PC-3 (cell line): ENCODE results near the gene RDM1. TPM values are rescaled to one million over a fixed set of nuclear protein-coding genes. Genes with fewer than 3 reads are reported as not detected.

Experiments
- ATAC-seq: fragments of 200-7000 bp; cut with Tn5 transposase; 2 replicates; pipeline ENCODE4 v1.9.1; 2020; ENCODE audit warnings: mild to moderate bottlenecking, moderate library complexity
- BruUV-seq: library from RNA; stranded (reverse); fragments of 400-500 nt; replicated peaks from 2 replicates; lab custom pipeline; 2021; lab: Mats Ljungman, UMichigan
- CTCF ChIA-PET: fragments of 300-600 bp; sonication (Branson Sonifier 250); formaldehyde crosslinking; loops from one replicate; lab custom pipeline; 2022; ENCODE audit warnings: antibody characterized with exemption; lab: Charles Lee
- POLR2A ChIA-PET: fragments of 300-600 bp; sonication (Branson Sonifier 250); formaldehyde crosslinking; loops from one replicate; lab custom pipeline; 2022; ENCODE audit warnings: antibody characterized with exemption; ENCODE audit not compliant: unreplicated experiment; lab: Charles Lee
- DNase-seq: peaks from one replicate; pipeline ENCODE4 v3.0.0-alpha.2; 2015
- H2AFZ ChIP-seq: fragments of 300-600 bp; sonication (generic); 2 replicates; pipeline ENCODE4 v1.6.0; 2016; ENCODE audit warnings: antibody characterized with exemption, low read length
- H3F3A ChIP-seq: fragments of 300-600 bp; sonication (generic); one replicate; pipeline ENCODE4 v1.6.0; 2017; ENCODE audit warnings: antibody characterized with exemption, low read length, control low read depth, mild to moderate bottlenecking; ENCODE audit not compliant: unreplicated experiment
- H3K27ac ChIP-seq: fragments of 300-600 bp; sonication (generic); 2 replicates; pipeline ENCODE4 v1.5.1; 2016; ENCODE audit warnings: mild to moderate bottlenecking, low read length
- H3K27me3 ChIP-seq: fragments of 300-600 bp; sonication (generic); 2 replicates; pipeline ENCODE4 v1.6.1; 2016; ENCODE audit warnings: low read length, mixed read lengths
- H3K36me3 ChIP-seq: fragments of 300-600 bp; sonication (generic); 2 replicates; pipeline ENCODE4 v1.6.1; 2016; ENCODE audit warnings: low read depth, mixed run types, low read length, mixed read lengths
- H3K4me1 ChIP-seq: fragments of 300-600 bp; sonication (generic); 2 replicates; pipeline ENCODE4 v1.5.1; 2016; ENCODE audit warnings: low read length; ENCODE audit not compliant: insufficient read depth
- H3K4me2 ChIP-seq: fragments of 300-600 bp; sonication (generic); 2 replicates; pipeline ENCODE4 v1.6.0; 2016; ENCODE audit warnings: low read length
- H3K4me3 ChIP-seq: fragments of 300-600 bp; sonication (generic); 2 replicates; pipeline ENCODE4 v1.5.1; 2016; ENCODE audit warnings: mild to moderate bottlenecking, low read length, mixed read lengths
- H3K79me2 ChIP-seq: fragments of 300-600 bp; sonication (generic); 2 replicates; pipeline ENCODE4 v1.6.1; 2017; ENCODE audit warnings: low read length, mixed read lengths
- H3K9ac ChIP-seq: fragments of 300-600 bp; sonication (generic); 2 replicates; pipeline ENCODE4 v1.6.0; 2016; ENCODE audit warnings: mild to moderate bottlenecking, low read length
- H3K9me2 ChIP-seq: fragments of 300-600 bp; sonication (generic); replicated peaks from 2 replicates; pipeline ENCODE4 v1.6.1; 2016; ENCODE audit warnings: mixed run types, low read length, mixed read lengths
- H3K9me3 ChIP-seq: fragments of 300-600 bp; sonication (generic); 2 replicates; pipeline ENCODE4 v1.6.1; 2016; ENCODE audit warnings: low read length, mixed read lengths
- H4K20me1 ChIP-seq: fragments of 300-600 bp; sonication (generic); 2 replicates; pipeline ENCODE4 v1.6.1; 2016; ENCODE audit warnings: low read length, mixed read lengths
- CTCF ChIP-seq: fragments of 300-600 bp; sonication (generic); conservative IDR thresholded peaks from 2 replicates; pipeline ENCODE4 v1.5.1; 2017; ENCODE audit warnings: antibody characterized with exemption, low read depth, mild to moderate bottlenecking, low read length
- EZH2 ChIP-seq: fragments of 300-600 bp; sonication (generic); IDR thresholded peaks from one replicate; pipeline ENCODE4 v1.6.1; 2017; ENCODE audit warnings: antibody characterized with exemption, mild to moderate bottlenecking, low read length; ENCODE audit not compliant: unreplicated experiment
- EZH2phosphoT487 ChIP-seq: fragments of 300-600 bp; sonication (generic); IDR thresholded peaks from 2 replicates; pipeline ENCODE4 v1.6.1; 2018; ENCODE audit warnings: mild to moderate bottlenecking, antibody characterized with exemption, low read length, borderline replicate concordance
- intact Hi-C: fragments of 100-400 bp; cut with micrococcal nuclease; formaldehyde crosslinking; loops from 2 replicates; pipeline ENCODE4 v1.9.0; 2023
- total RNA-seq: library from RNA; depleted of rRNA; stranded (reverse); fragments of >200 nt; gene quantifications from 2 replicates; pipeline ENCODE4 v1.2.3, GENCODE V29; 2014

Gene RDM1
- total RNA-seq, 1 experiment from 2014 or later = 2.0 TPM

- Histone ChIP-seq H3K4me1 (no peaks in the 10 kb centered on the region), H2AFZ (no peak overlapping the region), H3K4me2 (no peak overlapping the region), H4K20me1 (no peaks in the 10 kb centered on the region), H3K27me3 (no peaks in the 10 kb centered on the region), H3K79me2 (no peaks in the 10 kb centered on the region), H3K4me3 (no peak overlapping the region), H3K27ac (no peak overlapping the region), H3K36me3 (no peaks in the 10 kb centered on the region), H3K9ac (no peak overlapping the region), H3F3A (no peaks in the 10 kb centered on the region), H3K9me3 (no peaks in the 10 kb centered on the region), H3K9me2 (no peaks in the 10 kb centered on the region)
- no peak for TF ChIP-seq EZH2phosphoT487
- no peak for TF ChIP-seq EZH2
- no peak for TF ChIP-seq CTCF
- ChIA-PET CTCF (no interaction called here), POLR2A (no interaction called here)
- DNase-seq (no peak), ATAC-seq (no peak)
- BruUV-seq = no TSS peak
- intact Hi-C loops = no loop called here
Observed at GRCh38 chr17:35894206-35894605, 36.4 kb downstream of the RDM1 start.

DNA sequence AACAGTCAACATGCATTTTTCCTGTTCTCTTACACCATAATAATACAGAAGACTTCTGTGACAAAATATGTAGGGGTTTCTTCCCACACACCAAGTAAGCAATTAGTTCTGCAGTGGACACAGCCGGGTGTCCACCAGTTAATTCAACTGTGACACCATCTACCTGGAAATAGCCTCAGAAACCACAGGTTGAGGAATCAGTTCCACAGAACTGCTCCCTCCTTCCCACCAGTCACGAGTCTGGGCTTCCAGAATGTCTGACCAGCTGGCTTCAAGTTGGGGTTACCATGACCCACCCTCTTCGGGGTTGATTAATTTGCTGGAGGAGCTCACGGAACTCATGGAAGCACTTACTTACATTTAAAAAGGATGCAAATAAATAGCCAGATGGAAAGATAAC is 36.8 kb downstream of the RDM1 start:
- H3K9me2 ChIP-seq = no peaks in the 10 kb centered on the region
- no peaks in the 10 kb centered on the region for H3K36me3 ChIP-seq
- H3K9me3 ChIP-seq = no peaks in the 10 kb centered on the region
- no peak overlapping the region for H3K9ac ChIP-seq
- H3K27me3 ChIP-seq = no peaks in the 10 kb centered on the region
- CTCF ChIA-PET = no interaction called here
- no peak for ATAC-seq
- no peaks in the 10 kb centered on the region for H3K79me2 ChIP-seq
- H3K4me2 ChIP-seq = no peak overlapping the region
- intact Hi-C loops = no loop called here
- no peak for TF ChIP-seq EZH2
- H2AFZ ChIP-seq = no peak overlapping the region
- POLR2A ChIA-PET = no interaction called here
- H3F3A ChIP-seq = no peaks in the 10 kb centered on the region
- H3K4me3 ChIP-seq = no peak overlapping the region
- DNase-seq = no peak
- H4K20me1 ChIP-seq = no peaks in the 10 kb centered on the region
- H3K27ac ChIP-seq = no peak overlapping the region
- no peaks in the 10 kb centered on the region for H3K4me1 ChIP-seq
- BruUV-seq = no TSS peak

- Histone ChIP-seq H3K9me2 (no peaks in the 10 kb centered on the region), H3K27ac (no peak overlapping the region), H3K36me3 (no peaks in the 10 kb centered on the region), H3K4me3 (no peak overlapping the region), H3K4me2 (no peak overlapping the region), H3K27me3 (no peaks in the 10 kb centered on the region), H3K9me3 (no peaks in the 10 kb centered on the region), H3K9ac (no peak overlapping the region), H2AFZ (no peak overlapping the region), H4K20me1 (no peaks in the 10 kb centered on the region), H3K79me2 (no peaks in the 10 kb centered on the region), H3K4me1 (no peaks in the 10 kb centered on the region), H3F3A (no peaks in the 10 kb centered on the region)
- ChIA-PET CTCF (no interaction called here), POLR2A (no interaction called here)
- ATAC-seq (no peak), DNase-seq (no peak)
- no peak for TF ChIP-seq EZH2phosphoT487
- no peak for TF ChIP-seq EZH2
- TF ChIP-seq CTCF = no peak
- no TSS peak for BruUV-seq
- intact Hi-C loops = no loop called here
Observed at GRCh38 chr17:35892091-35893035, 38.2 kb downstream of the RDM1 start.
